GM12875 (cell line): Measurements from ENCODE around the gene ANKRD40.
A peak's percentile ranks its signal among the peaks of the same experiment; 100 is the strongest.

Experiments used
- H3K4me3 ChIP-seq: one replicate; pipeline ENCODE4 v1.5.1; 2011; ENCODE audit warnings: low read depth, low read length, control low read depth
- CTCF ChIP-seq: IDR thresholded peaks from 2 replicates; pipeline ENCODE4 v1.5.1; 2011; ENCODE audit warnings: low read depth, mild to moderate bottlenecking, control low read depth, inconsistent platforms, low read length, moderate library complexity, borderline replicate concordance; ENCODE audit not compliant: insufficient read depth

ANKRD40 gene

GRCh38 chr17:50721194-50722010 lies 13.7 kb upstream of the ANKRD40 start:
- H3K4me3 ChIP-seq = peak overlapping the region; percentile 78
- no peak for TF ChIP-seq CTCF

DNA sequence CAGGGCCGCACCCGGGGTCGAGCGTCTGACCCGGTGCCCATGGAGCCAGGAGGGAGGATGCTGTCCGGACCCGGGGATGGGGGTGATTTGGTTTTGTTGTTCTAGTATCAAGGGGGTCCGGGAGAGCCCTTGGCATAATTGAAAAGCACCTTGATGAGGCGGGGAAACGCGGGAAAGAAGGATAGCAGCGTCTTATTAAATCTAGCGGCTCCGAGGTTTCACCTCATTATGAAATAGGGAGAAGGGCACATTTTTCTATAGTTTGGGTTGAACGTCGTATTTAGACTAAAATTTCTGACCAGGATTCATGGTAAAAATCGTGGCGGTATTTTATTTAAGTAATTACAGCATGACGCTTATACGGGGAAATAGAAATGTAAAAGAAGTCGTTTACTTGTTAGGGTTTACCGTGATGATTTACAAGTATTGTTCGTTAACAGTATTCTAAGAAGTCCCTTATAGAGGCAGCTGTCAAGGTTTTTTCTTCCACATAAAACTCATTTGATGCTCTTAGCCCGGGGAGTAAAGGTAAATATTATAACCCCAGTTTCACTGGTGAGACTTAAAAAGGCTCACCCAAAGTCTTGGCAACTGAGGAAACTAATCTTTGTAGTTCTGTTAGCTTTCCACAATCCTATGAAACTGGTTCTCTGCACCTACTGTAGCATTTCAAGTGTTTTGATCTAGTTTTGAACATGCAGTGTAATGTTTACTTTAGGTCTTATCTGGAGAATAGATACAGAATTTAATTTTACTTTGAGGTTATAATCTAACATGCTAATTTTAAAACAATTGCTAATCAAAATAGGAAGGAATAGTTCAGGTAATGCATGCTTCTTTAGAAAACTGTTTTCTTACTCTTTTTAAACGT lies 12.4 kb upstream of the ANKRD40 start:
- H3K4me3 ChIP-seq = peak overlapping the region; percentile 78
- no peak for TF ChIP-seq CTCF

DNA sequence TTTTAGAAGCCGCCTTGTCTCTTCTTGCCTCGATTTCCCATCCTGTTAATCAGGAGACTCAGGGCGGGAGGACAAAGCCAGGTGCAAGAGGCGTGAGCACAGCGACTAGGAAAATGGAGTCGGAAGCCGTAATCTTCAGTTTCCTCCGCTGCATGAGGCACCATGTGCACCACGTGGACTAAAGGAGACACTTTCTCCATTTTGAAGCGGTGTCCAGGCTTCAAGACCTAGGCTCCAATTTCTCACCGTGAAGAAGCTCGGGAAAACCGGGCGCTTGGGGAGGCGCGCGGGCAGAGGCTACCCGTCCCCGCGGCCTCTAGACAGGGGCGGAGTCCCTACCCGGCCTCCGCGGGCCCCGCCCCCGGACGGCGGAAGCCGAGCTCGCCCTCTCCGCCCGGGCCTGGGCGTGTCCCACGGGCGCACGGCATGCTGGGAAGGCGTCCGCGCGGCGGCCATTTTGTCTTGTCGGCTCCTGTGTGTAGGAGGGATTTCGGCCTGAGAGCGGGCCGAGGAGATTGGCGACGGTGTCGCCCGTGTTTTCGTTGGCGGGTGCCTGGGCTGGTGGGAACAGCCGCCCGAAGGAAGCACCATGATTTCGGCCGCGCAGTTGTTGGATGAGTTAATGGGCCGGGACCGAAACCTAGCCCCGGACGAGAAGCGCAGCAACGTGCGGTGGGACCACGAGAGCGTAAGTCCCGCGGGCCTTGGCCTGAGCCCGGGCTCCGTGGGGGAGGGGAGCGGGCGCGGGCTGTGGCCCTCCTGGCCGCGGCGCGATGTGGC lies 11.6 kb upstream of the ANKRD40 start, which contains the start of gene LUC7L3:
Gene LUC7L3 (plus strand): TSS at position 460 of the 780 bp plus-strand sequence. CDS start 130 bp downstream, at position 590.
- H3K4me3 ChIP-seq = peak within 1 kb of the TSS; percentile 78
- no peak for TF ChIP-seq CTCF

DNA sequence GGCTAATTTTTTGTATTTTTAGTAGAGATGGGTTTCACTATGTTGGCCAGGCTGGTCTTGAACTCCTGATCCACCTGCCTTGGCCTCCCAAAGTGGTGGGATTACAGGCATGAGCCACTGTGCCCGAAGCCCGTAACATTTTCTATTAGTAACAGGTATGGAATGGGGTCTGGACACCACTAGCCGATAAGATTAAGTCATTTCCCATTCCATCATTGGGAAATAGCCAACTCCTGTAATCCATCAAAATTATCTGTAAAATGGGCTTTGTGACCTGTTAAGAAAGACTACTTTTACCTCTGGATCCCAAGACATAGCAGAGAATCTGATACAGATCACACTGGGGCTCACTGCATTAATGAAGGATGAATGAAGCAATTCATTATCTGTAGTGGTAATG lies 7.8 kb upstream of the ANKRD40 start:
- no peak overlapping the region for H3K4me3 ChIP-seq
- no peak for TF ChIP-seq CTCF

- no peak overlapping the region for H3K4me3 ChIP-seq
- no peak for TF ChIP-seq CTCF
These were observed 4.9 kb upstream of the ANKRD40 start for GRCh38 chr17:50712641-50713040.

DNA sequence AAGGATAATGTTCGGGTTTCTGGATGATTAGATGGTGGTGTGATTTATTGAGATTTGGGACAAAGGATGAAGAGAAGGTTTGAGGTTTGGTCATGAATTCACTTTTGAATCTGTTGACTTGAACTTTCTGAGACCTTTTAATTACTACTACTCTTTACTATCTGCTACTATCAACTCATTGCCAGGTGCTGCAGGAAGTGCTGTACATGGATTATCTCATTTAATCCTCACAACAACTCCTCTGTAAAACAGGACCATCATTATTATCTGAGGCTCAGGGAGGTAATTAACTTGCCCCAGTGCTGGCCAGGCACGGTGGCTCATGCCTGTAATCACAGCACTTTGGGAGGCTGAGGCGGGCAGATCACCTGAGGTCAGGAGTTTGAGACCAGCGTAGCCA lies 2.9 kb upstream of the ANKRD40 start:
- no peak overlapping the region for H3K4me3 ChIP-seq
- no peak for TF ChIP-seq CTCF
